ENCODE measurements around the gene GPC1. TPM values are rescaled to one million over a fixed set of nuclear protein-coding genes. Genes with fewer than 3 reads are reported as not detected.

The GPC1 gene
- total and polyA plus RNA-seq, 2 of the 4 experiments (the other 2 are of a cell fraction), result 16.0 to 211 TPM

GRCh38 chr2:240410004-240410403 lies 25.5 kb upstream of the GPC1 start:
- dilution Hi-C loops (cut with HindIII; ENCODE audit: low sequenced_read_pairs, unreplicated experiment), result no loop called here
- POLR2A ChIA-PET (ENCODE audit: unreplicated experiment), result no interaction called here
- CTCF ChIA-PET, result no interaction called here

More at GRCh38 chr2:240410004-240410403, 25.5 kb upstream of the GPC1 start:
- 60% methylated on average over 2 of the region's 8 CpGs; no CpG with 5 or more reads in 1 of the 2 experiments for WGBS, 2 experiments (ENCODE audit: extremely low coverage in 2 of 2, insufficient read length in 1 of 2)
- no peak overlapping the region for H2BK20ac ChIP-seq (ENCODE audit: low read depth, low read length)
- H2AFZ ChIP-seq (replicated peaks; ENCODE audit: low read length, poor library complexity), result no peak overlapping the region
- in situ Hi-C loops (cut with MboI; ENCODE audit: low sequenced_read_pairs) (no loop called here), intact Hi-C loops (cut with micrococcal nuclease) (no loop called here)
- no peak overlapping the region for H3K14ac ChIP-seq (replicated peaks; ENCODE audit: low read depth, low read length)
- no peak overlapping the region for H3K4me2 ChIP-seq (ENCODE audit: low read depth, low read length)
- H3K9me1 ChIP-seq (ENCODE audit: insufficient read depth, low read length), result no peaks in the 10 kb centered on the region
- no peak overlapping the region for H2AK5ac ChIP-seq (ENCODE audit: low read depth, low read length)
- H2AK9ac ChIP-seq (replicated peaks; ENCODE audit: low read depth, low read length, poor library complexity), result no peak overlapping the region
- H3K18ac ChIP-seq (ENCODE audit: low read depth, low read length), result no peak overlapping the region
- H3K56ac ChIP-seq (ENCODE audit: extremely low read depth, insufficient read depth, low read length), result no peak overlapping the region
- no peak overlapping the region for H2BK15ac ChIP-seq (ENCODE audit: low read depth, low read length)
- H3K9ac ChIP-seq (ENCODE audit: low read depth, low read length), result no peak overlapping the region
- H2BK120ac ChIP-seq (ENCODE audit: low read depth, low read length), result no peak overlapping the region
- H4K8ac ChIP-seq (ENCODE audit: low read depth in 2 of 2, low read length in 2 of 2), result no peak overlapping the region
- H3K23ac ChIP-seq (ENCODE audit: low read depth, low read length), result no peak overlapping the region
- H4K91ac ChIP-seq (ENCODE audit: insufficient read depth, low read depth, low read length), result no peak overlapping the region
- DNase-seq (no peak), ATAC-seq (ENCODE audit: low read depth) (no peak)
- no peak overlapping the region for H3K4me3 ChIP-seq (ENCODE audit: insufficient read depth, low read depth, low read length)
- H3K36me3 ChIP-seq (ENCODE audit: control insufficient read depth, insufficient read depth, low read length), result no peaks in the 10 kb centered on the region
- no peak overlapping the region for H4K5ac ChIP-seq (ENCODE audit: low read depth, low read length)
- TF ChIP-seq, protein P1, sequence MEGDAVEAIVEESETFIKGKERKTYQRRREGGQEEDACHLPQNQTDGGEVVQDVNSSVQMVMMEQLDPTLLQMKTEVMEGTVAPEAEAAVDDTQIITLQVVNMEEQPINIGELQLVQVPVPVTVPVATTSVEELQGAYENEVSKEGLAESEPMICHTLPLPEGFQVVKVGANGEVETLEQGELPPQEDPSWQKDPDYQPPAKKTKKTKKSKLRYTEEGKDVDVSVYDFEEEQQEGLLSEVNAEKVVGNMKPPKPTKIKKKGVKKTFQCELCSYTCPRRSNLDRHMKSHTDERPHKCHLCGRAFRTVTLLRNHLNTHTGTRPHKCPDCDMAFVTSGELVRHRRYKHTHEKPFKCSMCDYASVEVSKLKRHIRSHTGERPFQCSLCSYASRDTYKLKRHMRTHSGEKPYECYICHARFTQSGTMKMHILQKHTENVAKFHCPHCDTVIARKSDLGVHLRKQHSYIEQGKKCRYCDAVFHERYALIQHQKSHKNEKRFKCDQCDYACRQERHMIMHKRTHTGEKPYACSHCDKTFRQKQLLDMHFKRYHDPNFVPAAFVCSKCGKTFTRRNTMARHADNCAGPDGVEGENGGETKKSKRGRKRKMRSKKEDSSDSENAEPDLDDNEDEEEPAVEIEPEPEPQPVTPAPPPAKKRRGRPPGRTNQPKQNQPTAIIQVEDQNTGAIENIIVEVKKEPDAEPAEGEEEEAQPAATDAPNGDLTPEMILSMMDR (conservative IDR thresholded peaks at IDR 0.05; ENCODE audit: low read depth, low read length), result no peak
- no peak for TF ChIP-seq BHLHE40 (IDR thresholded peaks at IDR 0.05; ENCODE audit: low read depth, low read length)
- H3K79me1 ChIP-seq (ENCODE audit: low read depth in 1 of 2, low read length in 2 of 2), result no peaks in the 10 kb centered on the region
- no peaks in the 10 kb centered on the region; the same call in 1 of the 2 replicates for H3K27me3 ChIP-seq (ENCODE audit: control insufficient read depth, insufficient read depth, low read length)
- H3K4me1 ChIP-seq (ENCODE audit: control insufficient read depth, insufficient read depth, low read length), result no peaks in the 10 kb centered on the region; the same call in 1 of the 2 replicates
- BruUV-seq (replicated peaks), result no TSS peak
- no peaks in the 10 kb centered on the region for H3K9me3 ChIP-seq (ENCODE audit: control insufficient read depth, insufficient read depth, low read length)
- no peak overlapping the region for H3K4ac ChIP-seq (ENCODE audit: low read depth, low read length)
- no peak overlapping the region for H2BK5ac ChIP-seq (ENCODE audit: low read depth, low read length, poor library complexity, severe bottlenecking)
- no peaks in the 10 kb centered on the region for H4K20me1 ChIP-seq (ENCODE audit: insufficient read depth, low read length)
- H3K27ac ChIP-seq (ENCODE audit: insufficient read depth, low read length), result no peak overlapping the region
